Testis (tissue), 2 donors: Measurements from ENCODE around the gene SOX1.

ENCODE experiments used
- CTCF ChIP-seq, 3 experiments: fragments of 450-650 bp in 2 of 3; fragments of 200-600 bp in 1 of 3; sonication (generic) in 1 of 3; IDR thresholded peaks; one replicate each; pipeline ENCODE4 v1.5.1; 2016 to 2019; ENCODE audit warnings: antibody characterized with exemption in 3 of 3, mild to moderate bottlenecking in 2 of 3, moderate library complexity in 1 of 3
- POLR2A ChIP-seq: fragments of 450-650 bp; IDR thresholded peaks from one replicate; pipeline ENCODE4 v1.6.1; 2017; ENCODE audit warnings: antibody characterized with exemption, mild to moderate bottlenecking, moderate library complexity

- no peak for TF ChIP-seq CTCF (IDR thresholded peaks at IDR 0.05)
- no peak for TF ChIP-seq POLR2A
Measured at GRCh38 chr13:112067871-112068539, 1.1 kb downstream of the SOX1 start.
